Activated CD4-positive, alpha-beta T cell treated with anti-CD3 and anti-CD28 coated beads for 36 hours (primary cell): ENCODE data around the gene CRYBG3. TPM values are rescaled to one million over a fixed set of nuclear protein-coding genes. Genes with fewer than 3 reads are reported as not detected.

Experiments used
- ATAC-seq: fragments of 200-7000 bp; cut with Tn5 transposase; one replicate; pipeline ENCODE4 v1.10.0; 2021; ENCODE audit warnings: mild to moderate bottlenecking, moderate library complexity
- CTCF ChIA-PET: fragments of 350-600 bp; sonication (Branson Sonifier 250); formaldehyde crosslinking; loops from one replicate; lab custom pipeline; 2021; ENCODE audit warnings: antibody characterized with exemption; lab: Charles Lee
- POLR2A ChIA-PET: fragments of 350-600 bp; sonication (Branson Sonifier 250); formaldehyde crosslinking; loops from one replicate; lab custom pipeline; 2021; ENCODE audit warnings: antibody characterized with exemption, inconsistent platforms; lab: Charles Lee
- DNase-seq: peaks from one replicate; pipeline ENCODE4 v3.0.0-alpha.2; 2020
- H3K27ac Mint-ChIP-seq: one replicate; pipeline ENCODE4 v1.8.0; 2021; ENCODE audit warnings: mixed read lengths
- H3K27me3 Mint-ChIP-seq: one replicate; pipeline ENCODE4 v1.8.0; 2021; ENCODE audit warnings: mixed read lengths
- H3K36me3 Mint-ChIP-seq: one replicate; pipeline ENCODE4 v1.8.0; 2021; ENCODE audit warnings: low read depth, mixed read lengths
- H3K4me1 Mint-ChIP-seq: one replicate; pipeline ENCODE4 v1.8.0; 2021; ENCODE audit warnings: mixed read lengths
- H3K4me3 Mint-ChIP-seq: one replicate; pipeline ENCODE4 v1.8.0; 2021; ENCODE audit warnings: mild to moderate bottlenecking, moderate library complexity, mixed read lengths
- H3K9me3 Mint-ChIP-seq: one replicate; pipeline ENCODE4 v1.8.0; 2021; ENCODE audit warnings: low read depth, mixed read lengths
- intact Hi-C, 2 experiments: fragments of 100-400 bp; cut with DNase I in 1 of 2; cut with micrococcal nuclease in 1 of 2; formaldehyde crosslinking; loops; one replicate each; pipeline versions ENCODE4 v1.14.2 to v1.15.1; 2022 to 2024; cut with DNase I, micrococcal nuclease
- total RNA-seq, 2 experiments: library from RNA; stranded (reverse); gene quantifications; one replicate each; pipeline ENCODE4 v1.2.3, GENCODE V29; 2021

CRYBG3 gene
- total RNA-seq, 2 experiments from 2014 or later = 4.2 to 4.9 TPM

GRCh38 chr3:97948351-97949109 lies 126.7 kb downstream of the CRYBG3 start:
- POLR2A ChIA-PET = no interaction called here
- CTCF ChIA-PET = no interaction called here
- H3K9me3 Mint-ChIP-seq = no peaks in the 10 kb centered on the region
- no peak overlapping the region for H3K27ac Mint-ChIP-seq
- no peak for ATAC-seq
- H3K36me3 Mint-ChIP-seq = peaks cover 68% of the 10 kb centered on the region
- no peaks in the 10 kb centered on the region for H3K4me1 Mint-ChIP-seq
- no peaks in the 10 kb centered on the region for H3K27me3 Mint-ChIP-seq
- DNase-seq = no peak
- H3K4me3 Mint-ChIP-seq = no peak overlapping the region
- intact Hi-C loops = loop anchor here in 1 of 2 experiments (10.0 kb wide), 1 partner anchor 76 kb away; no protein-coding TSS in a partner anchor

DNA sequence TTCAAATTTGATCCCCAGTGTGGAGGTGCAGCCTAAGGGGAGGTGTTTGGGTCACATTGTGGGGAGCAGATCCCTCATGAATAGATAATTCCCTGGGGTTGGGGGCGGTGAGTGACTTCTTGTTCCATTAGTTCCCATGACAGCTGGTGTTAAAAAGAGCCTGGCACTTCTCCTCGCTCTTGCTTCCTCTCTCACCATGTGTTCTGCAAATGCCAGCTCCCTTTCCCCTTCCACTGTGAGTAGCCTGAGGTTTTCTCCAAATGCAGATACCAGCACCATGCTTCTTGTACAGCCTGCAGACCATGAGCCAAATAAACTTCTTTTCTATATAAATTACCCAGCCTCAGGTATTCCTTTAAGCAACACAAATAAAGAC lies 127.3 kb downstream of the CRYBG3 start:
- ChIA-PET CTCF (interaction anchor here (0.6 to 0.7 kb wide), 2 partner anchors 73 to 74 kb away, joined by 3 read pairs; no protein-coding TSS in a partner anchor), POLR2A (no interaction called here)
- Mint-ChIP-seq H3K4me1 (no peaks in the 10 kb centered on the region), H3K4me3 (no peak overlapping the region), H3K27me3 (no peaks in the 10 kb centered on the region), H3K36me3 (peaks cover 72% of the 10 kb centered on the region), H3K27ac (no peak overlapping the region), H3K9me3 (no peaks in the 10 kb centered on the region)
- no peak for ATAC-seq
- DNase-seq = no peak
- intact Hi-C loops = loop anchor here in 1 of 2 experiments (10.0 kb wide), 1 partner anchor 76 kb away; no protein-coding TSS in a partner anchor

DNA sequence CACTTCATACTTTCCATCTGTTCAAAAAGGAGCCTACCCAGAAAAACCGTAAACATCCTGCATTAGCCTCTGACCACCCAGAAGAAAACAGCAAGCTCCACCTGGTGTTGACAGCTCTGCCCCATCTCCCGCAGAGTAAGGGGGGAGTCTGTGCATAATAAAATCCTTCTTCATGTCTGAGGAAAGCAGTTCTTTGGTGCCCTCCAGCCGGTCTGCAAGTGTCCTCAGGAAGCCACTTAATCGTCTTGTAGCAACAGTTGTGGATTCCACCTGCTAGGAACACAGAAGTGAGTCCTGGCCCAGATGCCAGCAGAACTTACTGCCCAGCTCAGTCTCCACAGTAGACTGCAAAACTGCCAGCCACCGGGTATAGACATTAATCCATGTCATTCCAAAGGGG lies 127.9 kb downstream of the CRYBG3 start:
- Mint-ChIP-seq H3K27me3 (no peaks in the 10 kb centered on the region), H3K4me1 (no peaks in the 10 kb centered on the region), H3K27ac (no peak overlapping the region), H3K36me3 (peaks cover 74% of the 10 kb centered on the region), H3K9me3 (no peaks in the 10 kb centered on the region), H3K4me3 (no peak overlapping the region)
- POLR2A ChIA-PET = no interaction called here
- ATAC-seq = no peak
- CTCF ChIA-PET = interaction anchor here (0.6 to 0.7 kb wide), 2 partner anchors 72 to 73 kb away, joined by 3 read pairs; no protein-coding TSS in a partner anchor
- intact Hi-C loops = loop anchor here in 1 of 2 experiments (10.0 kb wide), 1 partner anchor 75 kb away; no protein-coding TSS in a partner anchor
- no peak for DNase-seq

DNA sequence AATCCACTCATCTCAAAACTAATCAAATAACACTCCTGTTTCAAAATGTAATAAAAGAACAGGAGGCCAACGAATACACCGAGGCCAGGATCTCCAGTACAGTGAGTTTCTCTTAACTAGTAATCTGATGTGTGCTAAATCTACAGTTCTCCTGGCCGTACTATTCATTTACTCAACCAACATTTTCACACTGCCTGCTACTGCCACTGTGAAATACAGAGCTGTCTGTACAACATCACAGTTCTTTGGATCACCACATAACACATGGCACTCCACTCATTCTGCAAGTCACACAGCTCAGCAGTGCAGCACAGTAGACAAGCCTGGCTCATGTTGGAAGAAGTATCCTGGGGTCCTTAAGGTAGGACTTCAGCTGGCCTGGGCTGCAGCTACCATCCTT lies 128.5 kb downstream of the CRYBG3 start:
- Mint-ChIP-seq H3K27me3 (no peaks in the 10 kb centered on the region), H3K4me3 (no peak overlapping the region), H3K27ac (no peak overlapping the region), H3K36me3 (peaks cover 72% of the 10 kb centered on the region), H3K4me1 (no peaks in the 10 kb centered on the region), H3K9me3 (no peaks in the 10 kb centered on the region)
- DNase-seq = no peak
- ChIA-PET CTCF (interaction anchor here (0.6 to 1.2 kb wide), 3 partner anchors 8 to 68 kb away, joined by 4 to 6 read pairs (median 6); no protein-coding TSS in a partner anchor), POLR2A (no interaction called here)
- ATAC-seq = peak; percentile 26
- intact Hi-C loops = no loop called here

- ATAC-seq (no peak), DNase-seq (no peak)
- intact Hi-C loops = no loop called here
- no peak overlapping the region for H3K4me3 Mint-ChIP-seq
- no peaks in the 10 kb centered on the region for H3K27me3 Mint-ChIP-seq
- no peaks in the 10 kb centered on the region for H3K9me3 Mint-ChIP-seq
- ChIA-PET POLR2A (interaction anchor here (0.7 kb wide), 1 partner anchor 10 kb away, joined by 3 read pairs; no protein-coding TSS in a partner anchor), CTCF (interaction anchor here (0.8 to 1.3 kb wide), 3 partner anchors 10 to 70 kb away, joined by 3 to 5 read pairs (median 4); no protein-coding TSS in a partner anchor)
- H3K4me1 Mint-ChIP-seq = no peaks in the 10 kb centered on the region
- H3K27ac Mint-ChIP-seq = no peak overlapping the region
- H3K36me3 Mint-ChIP-seq = peaks cover 63% of the 10 kb centered on the region
Observed at GRCh38 chr3:97952280-97952679, 130.5 kb downstream of the CRYBG3 start.

- ATAC-seq (no peak), DNase-seq (no peak)
- CTCF ChIA-PET = interaction anchor here (0.8 to 1.3 kb wide), 3 partner anchors 10 to 70 kb away, joined by 3 to 5 read pairs (median 4); no protein-coding TSS in a partner anchor
- POLR2A ChIA-PET = interaction anchor here (0.6 to 0.7 kb wide), 2 partner anchors 10 to 13 kb away, joined by 3 read pairs; no protein-coding TSS in a partner anchor
- H3K4me1 Mint-ChIP-seq = no peaks in the 10 kb centered on the region
- no peak overlapping the region for H3K27ac Mint-ChIP-seq
- H3K36me3 Mint-ChIP-seq = peaks cover 64% of the 10 kb centered on the region
- no peaks in the 10 kb centered on the region for H3K27me3 Mint-ChIP-seq
- intact Hi-C loops = no loop called here
- no peak overlapping the region for H3K4me3 Mint-ChIP-seq
- H3K9me3 Mint-ChIP-seq = no peaks in the 10 kb centered on the region
Observed at GRCh38 chr3:97952872-97953271, 131.1 kb downstream of the CRYBG3 start.

DNA sequence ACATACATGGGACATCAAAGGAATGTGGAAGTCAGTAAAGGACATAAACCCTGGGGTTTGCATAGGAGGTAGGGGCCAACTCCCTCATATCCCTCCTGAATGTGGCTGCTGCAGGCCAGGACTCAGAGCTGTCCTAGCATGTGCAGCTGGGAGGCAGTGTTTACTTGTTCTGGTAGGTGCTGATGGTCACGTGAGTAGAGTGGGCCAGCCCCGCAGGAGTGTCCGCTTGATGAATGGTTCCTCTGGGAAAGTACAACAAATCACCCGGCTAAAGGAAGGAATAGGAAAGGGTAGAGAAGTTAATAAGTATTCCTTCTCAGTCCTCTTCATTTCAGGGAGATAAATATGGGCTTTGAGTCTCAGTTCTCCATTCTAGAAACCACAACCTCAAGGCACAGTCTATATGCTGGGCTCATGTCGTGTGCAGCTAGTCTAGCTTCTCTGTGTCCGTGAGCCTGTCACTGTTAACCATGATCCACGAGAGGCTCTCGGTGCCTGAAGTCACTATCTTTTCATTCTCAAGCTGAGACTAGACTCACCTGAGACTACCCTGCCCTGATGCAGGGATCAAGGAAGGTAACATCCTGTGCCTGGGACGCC lies 132.5 kb downstream of the CRYBG3 start:
- intact Hi-C loops = no loop called here
- peaks cover 62% of the 10 kb centered on the region for H3K36me3 Mint-ChIP-seq
- H3K27me3 Mint-ChIP-seq = no peaks in the 10 kb centered on the region
- ChIA-PET POLR2A (no interaction called here), CTCF (interaction anchor here (0.6 to 1.3 kb wide), 3 partner anchors 11 to 636 kb away, joined by 3 to 5 read pairs (median 3); no protein-coding TSS in a partner anchor)
- ATAC-seq = no peak
- no peak overlapping the region for H3K27ac Mint-ChIP-seq
- H3K4me1 Mint-ChIP-seq = no peaks in the 10 kb centered on the region
- no peak overlapping the region for H3K4me3 Mint-ChIP-seq
- no peak for DNase-seq
- H3K9me3 Mint-ChIP-seq = no peaks in the 10 kb centered on the region

DNA sequence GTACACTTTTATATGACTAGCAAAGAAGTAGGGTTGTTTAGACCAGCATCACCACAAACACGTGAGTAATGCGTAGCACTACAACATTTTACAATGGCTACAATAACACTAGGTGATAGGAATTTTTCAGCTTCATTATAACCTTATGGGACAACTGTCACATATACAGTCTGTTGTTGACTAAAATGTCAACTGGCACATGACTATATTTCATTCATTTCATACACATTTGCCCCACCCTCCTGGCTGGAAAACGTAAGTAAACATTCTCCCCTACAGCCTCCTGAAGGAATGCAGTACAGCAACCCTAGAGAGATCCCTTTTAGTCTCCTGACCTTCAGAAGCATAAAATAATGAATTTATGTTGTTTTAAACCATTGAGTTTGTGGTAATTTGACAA lies 134.2 kb downstream of the CRYBG3 start:
- H3K4me3 Mint-ChIP-seq = no peak overlapping the region
- intact Hi-C loops = no loop called here
- DNase-seq (no peak), ATAC-seq (no peak)
- H3K4me1 Mint-ChIP-seq = no peaks in the 10 kb centered on the region
- POLR2A ChIA-PET = no interaction called here
- H3K27me3 Mint-ChIP-seq = no peaks in the 10 kb centered on the region
- H3K36me3 Mint-ChIP-seq = peaks cover 55% of the 10 kb centered on the region
- H3K9me3 Mint-ChIP-seq = no peaks in the 10 kb centered on the region
- CTCF ChIA-PET = no interaction called here
- H3K27ac Mint-ChIP-seq = no peak overlapping the region

- ATAC-seq (no peak), DNase-seq (no peak)
- POLR2A ChIA-PET = no interaction called here
- H3K4me1 Mint-ChIP-seq = peaks cover 9% of the 10 kb centered on the region
- peaks cover 54% of the 10 kb centered on the region for H3K36me3 Mint-ChIP-seq
- intact Hi-C loops = no loop called here
- no peaks in the 10 kb centered on the region for H3K9me3 Mint-ChIP-seq
- no peak overlapping the region for H3K27ac Mint-ChIP-seq
- CTCF ChIA-PET = no interaction called here
- H3K4me3 Mint-ChIP-seq = no peak overlapping the region
- H3K27me3 Mint-ChIP-seq = no peaks in the 10 kb centered on the region
Observed at GRCh38 chr3:97957617-97958311, 136.0 kb downstream of the CRYBG3 start.

- H3K27me3 Mint-ChIP-seq = no peaks in the 10 kb centered on the region
- ChIA-PET CTCF (no interaction called here), POLR2A (no interaction called here)
- no peak for DNase-seq
- no peak overlapping the region for H3K27ac Mint-ChIP-seq
- intact Hi-C loops = no loop called here
- peaks cover 49% of the 10 kb centered on the region for H3K36me3 Mint-ChIP-seq
- H3K4me1 Mint-ChIP-seq = peaks cover 9% of the 10 kb centered on the region
- ATAC-seq = no peak
- H3K4me3 Mint-ChIP-seq = no peak overlapping the region
- H3K9me3 Mint-ChIP-seq = no peaks in the 10 kb centered on the region
Observed at GRCh38 chr3:97958396-97958795, 136.6 kb downstream of the CRYBG3 start.

GRCh38 chr3:97958796-97959195 lies 137.0 kb downstream of the CRYBG3 start:
- POLR2A ChIA-PET = no interaction called here
- CTCF ChIA-PET = no interaction called here
- H3K27ac Mint-ChIP-seq = no peak overlapping the region
- H3K4me1 Mint-ChIP-seq = peaks cover 13% of the 10 kb centered on the region
- intact Hi-C loops = no loop called here
- no peaks in the 10 kb centered on the region for H3K9me3 Mint-ChIP-seq
- H3K36me3 Mint-ChIP-seq = peaks cover 49% of the 10 kb centered on the region
- no peak overlapping the region for H3K4me3 Mint-ChIP-seq
- no peaks in the 10 kb centered on the region for H3K27me3 Mint-ChIP-seq
- DNase-seq (no peak), ATAC-seq (no peak)
